A549 (cell line): Measurements from ENCODE around the gene STX16. TPM values are rescaled to one million over a fixed set of nuclear protein-coding genes. Genes with fewer than 3 reads are reported as not detected.

Source experiments
- ATAC-seq, 2 experiments: fragments of 200-7000 bp in 1 of 2; fragments of >200 bp in 1 of 2; cut with Nextera tagmentation in 1 of 2; cut with Tn5 transposase in 1 of 2; 3 replicates each; pipeline versions ENCODE4 v1.8.0 to v1.9.1; 2018 to 2020; ENCODE audit warnings: mild to moderate bottlenecking in 1 of 2, moderate library complexity in 1 of 2
- CTCF ChIA-PET: fragments of 300-600 bp; sonication (Branson Sonifier 250); formaldehyde crosslinking; extraction: SDS; loops from one replicate; lab custom pipeline; 2021; ENCODE audit warnings: antibody characterized with exemption, inconsistent platforms; lab: Yijun Ruan, JAX
- POLR2A ChIA-PET: fragments of 350-600 bp; formaldehyde crosslinking; extraction: SDS; loops from one replicate; lab custom pipeline; 2021; ENCODE audit warnings: antibody characterized with exemption, inconsistent platforms; lab: Yijun Ruan, JAX
- DNase-seq, 2 experiments: peaks; one replicate each; pipeline versions ENCODE4 v3.0.0 to v3.0.0-alpha.2; 2011 to 2016; ENCODE audit warnings: low read depth in 1 of 2, low spot score in 1 of 2
- FAIRE-seq: peaks from 2 replicates; lab custom pipeline; 2011; peaks lifted over from hg19 to GRCh38; lab: Jason Lieb, UNC
- H3K27ac ChIP-seq, 2 experiments: fragments of >200 bp; sonication (Bioruptor Twin); formaldehyde crosslinking; 3 replicates each; pipeline ENCODE4 v1.5.1; 2016 to 2017
- H3K4me1 ChIP-seq: fragments of >200 bp; sonication (Bioruptor Twin); formaldehyde crosslinking; 3 replicates; pipeline ENCODE4 v1.6.1; 2016
- H3K4me2 ChIP-seq: fragments of >200 bp; sonication (Bioruptor Twin); formaldehyde crosslinking; 3 replicates; pipeline ENCODE4 v1.6.1; 2016
- H3K4me3 ChIP-seq: fragments of >200 bp; sonication (Bioruptor Twin); formaldehyde crosslinking; 3 replicates; pipeline ENCODE4 v1.5.1; 2016
- H3K9me3 ChIP-seq: fragments of >200 bp; sonication (Bioruptor Twin); formaldehyde crosslinking; 3 replicates; pipeline ENCODE4 v1.6.1; 2016
- CHD4 ChIP-seq: fragments of 200-600 bp; sonication (generic); IDR thresholded peaks from 2 replicates; pipeline ENCODE4 v1.6.1; 2016; ENCODE audit warnings: antibody characterized with exemption, mild to moderate bottlenecking, borderline replicate concordance
- ESRRA ChIP-seq: fragments of 150-350 bp; IDR thresholded peaks from 2 replicates; pipeline ENCODE4 v1.6.1; 2014; ENCODE audit warnings: mild to moderate bottlenecking, low read length, borderline replicate concordance
- HES2 ChIP-seq: fragments of >200 bp; sonication (Bioruptor Twin); formaldehyde crosslinking; IDR thresholded peaks from 2 replicates; pipeline ENCODE4 v1.6.1; 2016
- HOXB5 ChIP-seq: fragments of 250-450 bp; sonication (Bioruptor Pico); IDR thresholded peaks from 2 replicates; pipeline ENCODE4 v1.5.0; 2020; ENCODE audit warnings: mild to moderate bottlenecking, moderate library complexity
- PBX3 ChIP-seq: IDR thresholded peaks from 2 replicates; pipeline ENCODE4 v1.6.1; 2012
- POLR2A ChIP-seq: IDR thresholded peaks from 2 replicates; pipeline ENCODE4 v1.6.1; 2012; ENCODE audit warnings: mild to moderate bottlenecking, low read length
- RAD21 ChIP-seq, 2 experiments: fragments of >200 bp in 1 of 2; sonication (Bioruptor Twin) in 1 of 2; formaldehyde crosslinking in 1 of 2; IDR thresholded peaks in 1 of 2; conservative IDR thresholded peaks in 1 of 2; 2 replicates in 1 of 2; 3 replicates in 1 of 2; pipeline ENCODE4 v1.6.1; 2012 to 2018; ENCODE audit warnings: inconsistent platforms in 1 of 2
- RARB ChIP-seq: fragments of 250-450 bp; sonication (Bioruptor Pico); IDR thresholded peaks from 2 replicates; pipeline ENCODE4 v1.8.0; 2021; ENCODE audit warnings: mild to moderate bottlenecking, moderate library complexity
- RFX5 ChIP-seq: fragments of 450-650 bp; IDR thresholded peaks from 2 replicates; pipeline ENCODE4 v1.7.1; 2014; ENCODE audit warnings: antibody characterized with exemption, mild to moderate bottlenecking, moderate library complexity
- ZFP36 ChIP-seq: fragments of 450-650 bp; IDR thresholded peaks from 2 replicates; pipeline ENCODE4 v1.6.1; 2014; ENCODE audit warnings: borderline replicate concordance; ENCODE audit not compliant: partially characterized antibody
- ZNF302 ChIP-seq: fragments of 250-450 bp; sonication (Bioruptor Pico); IDR thresholded peaks from 2 replicates; pipeline ENCODE4 v1.9.0; 2021; ENCODE audit warnings: inconsistent platforms, mild to moderate bottlenecking, moderate library complexity
- ZSCAN20 ChIP-seq: fragments of 250-450 bp; sonication (Bioruptor Pico); IDR thresholded peaks from 2 replicates; pipeline ENCODE4 v1.8.0; 2022; ENCODE audit warnings: mild to moderate bottlenecking, moderate library complexity
- WGBS: methylation state at CpG from one replicate; pipeline ENCODE4 v1.1.6; 2017; ENCODE audit errors: missing lambda C conversion rate; 5-methylcytosine and 5-hydroxymethylcytosine counted together
- polyA plus RNA-seq, 4 experiments: library from polyadenylated mRNA; depleted of rRNA in 3 of 4; stranded (reverse); fragments of >200 nt; fragmentation: RNase III in 1 of 4; extraction: RNeasy Plus Mini Kit Qiagen cat#74134 plus additional on column Dnase treatment in 1 of 4; gene quantifications; 2 replicates in 3 of 4; 3 replicates in 1 of 4; pipeline ENCODE4 v1.2.3, GENCODE V29; 2011 to 2017
- TF ChIP-seq, protein P1 (sequence below): fragments of 200-600 bp; sonication (generic); IDR thresholded peaks from 2 replicates; pipeline ENCODE4 v1.6.1; 2016; ENCODE audit warnings: antibody characterized with exemption, mild to moderate bottlenecking, moderate library complexity
- TF ChIP-seq, protein P2 (sequence below): fragments of >200 bp; sonication (Bioruptor Twin); formaldehyde crosslinking; IDR thresholded peaks from 3 replicates; pipeline ENCODE4 v1.5.1; 2016

STX16 gene
- polyA plus RNA-seq, 2 of the 4 experiments (the other 2 are of a cell fraction) = 68.5 to 71.6 TPM

GRCh38 chr20:58659841-58660240, 8.8 kb downstream of the STX16 start:
- no peak for ATAC-seq
- H3K4me2 ChIP-seq = no peak overlapping the region
- no peaks in the 10 kb centered on the region for H3K9me3 ChIP-seq
- FAIRE-seq = no peak
- WGBS = 71% methylated on average over 3 of the region's 3 CpGs
- ChIA-PET POLR2A (interaction anchor here (1.3 kb wide), 1 partner anchor 9 kb away, joined by 5 read pairs; the partner anchor contains the start of gene STX16), CTCF (interaction anchor here (0.8 to 2.7 kb wide), 5 partner anchors 9 to 451 kb away, joined by 3 to 15 read pairs (median 3); partner anchors contain the start of gene STX16)
- no peak for DNase-seq
- no peak overlapping the region for H3K4me3 ChIP-seq
- no peak for TF ChIP-seq RARB
- no peak for TF ChIP-seq HES2
- TF ChIP-seq PBX3 = no peak
- TF ChIP-seq, protein P1, sequence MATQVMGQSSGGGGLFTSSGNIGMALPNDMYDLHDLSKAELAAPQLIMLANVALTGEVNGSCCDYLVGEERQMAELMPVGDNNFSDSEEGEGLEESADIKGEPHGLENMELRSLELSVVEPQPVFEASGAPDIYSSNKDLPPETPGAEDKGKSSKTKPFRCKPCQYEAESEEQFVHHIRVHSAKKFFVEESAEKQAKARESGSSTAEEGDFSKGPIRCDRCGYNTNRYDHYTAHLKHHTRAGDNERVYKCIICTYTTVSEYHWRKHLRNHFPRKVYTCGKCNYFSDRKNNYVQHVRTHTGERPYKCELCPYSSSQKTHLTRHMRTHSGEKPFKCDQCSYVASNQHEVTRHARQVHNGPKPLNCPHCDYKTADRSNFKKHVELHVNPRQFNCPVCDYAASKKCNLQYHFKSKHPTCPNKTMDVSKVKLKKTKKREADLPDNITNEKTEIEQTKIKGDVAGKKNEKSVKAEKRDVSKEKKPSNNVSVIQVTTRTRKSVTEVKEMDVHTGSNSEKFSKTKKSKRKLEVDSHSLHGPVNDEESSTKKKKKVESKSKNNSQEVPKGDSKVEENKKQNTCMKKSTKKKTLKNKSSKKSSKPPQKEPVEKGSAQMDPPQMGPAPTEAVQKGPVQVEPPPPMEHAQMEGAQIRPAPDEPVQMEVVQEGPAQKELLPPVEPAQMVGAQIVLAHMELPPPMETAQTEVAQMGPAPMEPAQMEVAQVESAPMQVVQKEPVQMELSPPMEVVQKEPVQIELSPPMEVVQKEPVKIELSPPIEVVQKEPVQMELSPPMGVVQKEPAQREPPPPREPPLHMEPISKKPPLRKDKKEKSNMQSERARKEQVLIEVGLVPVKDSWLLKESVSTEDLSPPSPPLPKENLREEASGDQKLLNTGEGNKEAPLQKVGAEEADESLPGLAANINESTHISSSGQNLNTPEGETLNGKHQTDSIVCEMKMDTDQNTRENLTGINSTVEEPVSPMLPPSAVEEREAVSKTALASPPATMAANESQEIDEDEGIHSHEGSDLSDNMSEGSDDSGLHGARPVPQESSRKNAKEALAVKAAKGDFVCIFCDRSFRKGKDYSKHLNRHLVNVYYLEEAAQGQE = no peak
- TF ChIP-seq HOXB5 (CRISPR knock-in tag) = no peak
- TF ChIP-seq ZFP36 = no peak
- no peak for TF ChIP-seq ZNF302 (CRISPR knock-in tag)
- H3K4me1 ChIP-seq = peaks cover 13% of the 10 kb centered on the region; the same call in 2 of the 3 replicates
- no peak overlapping the region for H3K27ac ChIP-seq

GRCh38 chr20:58660855-58661597, 9.9 kb downstream of the STX16 start:
- FAIRE-seq = no peak
- H3K9me3 ChIP-seq = no peaks in the 10 kb centered on the region

GRCh38 chr20:58661598-58662473, 10.8 kb downstream of the STX16 start:
- POLR2A ChIA-PET = no interaction called here
- DNase-seq (no peak), ATAC-seq (no peak)

More at GRCh38 chr20:58660855-58661597, 9.9 kb downstream of the STX16 start:
- CTCF ChIA-PET = interaction anchor here (1.0 to 3.2 kb wide), 3 partner anchors 9 to 178 kb away, joined by 4 to 15 read pairs (median 14); partner anchors contain the start of gene STX16
- no peak for TF ChIP-seq RFX5
- TF ChIP-seq, all 56 proteins: peak for 0
- Histone ChIP-seq H3K4me1 (peaks cover 7% of the 10 kb centered on the region; the same call in 1 of the 3 replicates), H3K4me2 (no peak overlapping the region), H3K4me3 (no peak overlapping the region), H3K27ac (no peak overlapping the region)
- no peak for ATAC-seq
- WGBS = 95% methylated on average over 14 of the region's 14 CpGs
- no peak for DNase-seq
- POLR2A ChIA-PET = no interaction called here

GRCh38 chr20:58664331-58664730, 13.2 kb downstream of the STX16 start:
- no peak for ATAC-seq
- Histone ChIP-seq H3K4me1 (no peaks in the 10 kb centered on the region), H3K4me3 (no peak overlapping the region), H3K9me3 (no peaks in the 10 kb centered on the region)
- WGBS = 95% methylated on average over 2 of the region's 2 CpGs
- TF ChIP-seq HES2 (no peak), ESRRA (no peak), CHD4 (no peak), RFX5 (no peak), ZSCAN20 (no peak), POLR2A (no peak)
- TF ChIP-seq, protein P2, sequence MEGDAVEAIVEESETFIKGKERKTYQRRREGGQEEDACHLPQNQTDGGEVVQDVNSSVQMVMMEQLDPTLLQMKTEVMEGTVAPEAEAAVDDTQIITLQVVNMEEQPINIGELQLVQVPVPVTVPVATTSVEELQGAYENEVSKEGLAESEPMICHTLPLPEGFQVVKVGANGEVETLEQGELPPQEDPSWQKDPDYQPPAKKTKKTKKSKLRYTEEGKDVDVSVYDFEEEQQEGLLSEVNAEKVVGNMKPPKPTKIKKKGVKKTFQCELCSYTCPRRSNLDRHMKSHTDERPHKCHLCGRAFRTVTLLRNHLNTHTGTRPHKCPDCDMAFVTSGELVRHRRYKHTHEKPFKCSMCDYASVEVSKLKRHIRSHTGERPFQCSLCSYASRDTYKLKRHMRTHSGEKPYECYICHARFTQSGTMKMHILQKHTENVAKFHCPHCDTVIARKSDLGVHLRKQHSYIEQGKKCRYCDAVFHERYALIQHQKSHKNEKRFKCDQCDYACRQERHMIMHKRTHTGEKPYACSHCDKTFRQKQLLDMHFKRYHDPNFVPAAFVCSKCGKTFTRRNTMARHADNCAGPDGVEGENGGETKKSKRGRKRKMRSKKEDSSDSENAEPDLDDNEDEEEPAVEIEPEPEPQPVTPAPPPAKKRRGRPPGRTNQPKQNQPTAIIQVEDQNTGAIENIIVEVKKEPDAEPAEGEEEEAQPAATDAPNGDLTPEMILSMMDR = no peak
- TF ChIP-seq, all 56 proteins: peak for 0
- FAIRE-seq (no peak), DNase-seq (no peak)
- H3K27ac ChIP-seq = no peak overlapping the region
- CTCF ChIA-PET = interaction anchor here (3.2 kb wide), 1 partner anchor 13 kb away, joined by 14 read pairs; the partner anchor contains the start of gene STX16
- no peak overlapping the region for H3K4me2 ChIP-seq
- POLR2A ChIA-PET = no interaction called here

More at GRCh38 chr20:58661598-58662473, 10.8 kb downstream of the STX16 start:
- TF ChIP-seq RAD21 (conservative IDR thresholded peaks at IDR 0.05 in 1 of 2, IDR thresholded peaks at IDR 0.05 in 1 of 2) = no peak
- no peak overlapping the region for H3K27ac ChIP-seq
- CTCF ChIA-PET = interaction anchor here (1.0 to 3.2 kb wide), 2 partner anchors 10 to 178 kb away, joined by 4 to 14 read pairs; partner anchors contain the start of gene STX16
- WGBS = 86% methylated on average over 12 of the region's 12 CpGs
- H3K4me2 ChIP-seq = no peak overlapping the region
- no peak overlapping the region for H3K4me3 ChIP-seq
- peaks cover 7% of the 10 kb centered on the region; the same call in 1 of the 3 replicates for H3K4me1 ChIP-seq
- no peaks in the 10 kb centered on the region for H3K9me3 ChIP-seq
- FAIRE-seq = no peak
